Gastrocnemius medialis (tissue), 4 donors: Measurements from ENCODE around the gene PDCD2L. TPM values are rescaled to one million over a fixed set of nuclear protein-coding genes. Genes with fewer than 3 reads are reported as not detected.

Source experiments
- ATAC-seq, 2 donors: fragments of 150-250 bp; one replicate each; pipeline ENCODE4 v1.9.1; 2016
- DNase-seq, 2 donors: peaks; one replicate each; pipeline ENCODE4 v3.0.0-alpha.2; 2019
- H3K27ac ChIP-seq, 4 donors: fragments of 200-600 bp; sonication (generic); 1 replicate in 1 of 4; 2 replicates in 3 of 4; pipeline ENCODE4 v1.5.1; 2016 to 2018; ENCODE audit warnings: mild to moderate bottlenecking in 2 of 4, moderate library complexity in 1 of 4
- H3K27me3 ChIP-seq, 3 donors: fragments of 200-600 bp; sonication (generic) in 2 of 3; 1 replicate in 1 of 3; 2 replicates in 2 of 3; pipeline versions ENCODE4 v1.5.1 to v1.6.0; 2016 to 2019; ENCODE audit warnings: mild to moderate bottlenecking in 1 of 3, moderate library complexity in 1 of 3
- H3K36me3 ChIP-seq, 2 donors: fragments of 200-600 bp; sonication (generic) in 1 of 2; one replicate each; pipeline ENCODE4 v1.5.1; 2017 to 2018
- H3K4me1 ChIP-seq, 2 donors: fragments of 200-600 bp; sonication (generic) in 1 of 2; one replicate each; pipeline ENCODE4 v1.5.1; 2016 to 2017; ENCODE audit warnings: mild to moderate bottlenecking in 2 of 2
- H3K4me3 ChIP-seq, 4 donors: fragments of 200-600 bp; sonication (generic) in 3 of 4; 1 replicate in 1 of 4; 2 replicates in 3 of 4; pipeline ENCODE4 v1.5.1; 2016 to 2019; ENCODE audit warnings: mild to moderate bottlenecking in 2 of 4
- H3K9me3 ChIP-seq, 3 donors: fragments of 200-600 bp; sonication (generic) in 2 of 3; 1 replicate in 1 of 3; 2 replicates in 2 of 3; pipeline ENCODE4 v1.5.1; 2016 to 2019
- CTCF ChIP-seq, 5 experiments: fragments of 450-650 bp in 3 of 5; fragments of 200-600 bp in 2 of 5; sonication (generic) in 2 of 5; IDR thresholded peaks in 4 of 5; conservative IDR thresholded peaks in 1 of 5; 1 replicate in 4 of 5; 2 replicates in 1 of 5; pipeline ENCODE4 v1.5.1; 2016 to 2019; ENCODE audit warnings: antibody characterized with exemption in 5 of 5, mild to moderate bottlenecking in 3 of 5, moderate library complexity in 3 of 5
- POLR2A ChIP-seq, 2 donors: fragments of 450-650 bp; IDR thresholded peaks; one replicate each; pipeline ENCODE4 v1.6.1; 2017; ENCODE audit warnings: antibody characterized with exemption in 2 of 2, mild to moderate bottlenecking in 2 of 2, moderate library complexity in 2 of 2
- in situ Hi-C, 4 donors: fragments of 200-750 bp; cut with MboI; loops; one replicate each; pipeline versions ENCODE4 v1.15.0 to v1.8.0; 2017; ENCODE audit warnings: low sequenced_read_pairs in 4 of 4
- intact Hi-C: fragments of 100-400 bp; cut with DNase I; formaldehyde crosslinking; loops from one replicate; pipeline ENCODE4 v1.15.1; 2023; ENCODE audit warnings: low total_unique reads
- total RNA-seq, 4 donors: library from RNA; depleted of rRNA; stranded (reverse); fragments of >200 nt; gene quantifications; one replicate each; pipeline versions ENCODE4 v1.1.0 to v1.2.3, GENCODE V29; 2016

PDCD2L gene
- total RNA-seq, 4 donors from 2014 or later, result 18.1 to 49.8 (median 25.1) TPM

GRCh38 chr19:34411216-34411615 lies 7.0 kb downstream of the PDCD2L start:
- intact Hi-C loops, result no loop called here

GRCh38 chr19:34416021-34416545 lies 11.9 kb downstream of the PDCD2L start:
- H3K4me1 ChIP-seq, result no peaks in the 10 kb centered on the region
- H3K4me3 ChIP-seq, result no peak overlapping the region
- intact Hi-C loops (no loop called here), in situ Hi-C loops (no loop called here)
- no peaks in the 10 kb centered on the region for H3K9me3 ChIP-seq
- ATAC-seq (no peak), DNase-seq (no peak)
- H3K27ac ChIP-seq, result no peak overlapping the region
- peaks cover 0 to 38% of the 10 kb centered on the region in 2 donors for H3K36me3 ChIP-seq
- TF ChIP-seq CTCF (IDR thresholded peaks at IDR 0.05 in 4 of 5, conservative IDR thresholded peaks at IDR 0.05 in 1 of 5) (no peak), POLR2A (IDR thresholded peaks at IDR 0.05) (no peak)
- H3K27me3 ChIP-seq, result no peaks in the 10 kb centered on the region

More at GRCh38 chr19:34411216-34411615, 7.0 kb downstream of the PDCD2L start:
- H3K9me3 ChIP-seq, result no peaks in the 10 kb centered on the region
- H3K4me3 ChIP-seq, result no peak overlapping the region
- H3K4me1 ChIP-seq, result no peaks in the 10 kb centered on the region
- DNase-seq (peak in 1 of 2 donors; percentile 1), ATAC-seq (no peak)
- H3K27ac ChIP-seq, result no peak overlapping the region
- no peaks in the 10 kb centered on the region for H3K27me3 ChIP-seq
- H3K36me3 ChIP-seq, result peaks cover 0 to 36% of the 10 kb centered on the region in 2 donors
- no peak for TF ChIP-seq CTCF (IDR thresholded peaks at IDR 0.05 in 4 of 5, conservative IDR thresholded peaks at IDR 0.05 in 1 of 5)
- in situ Hi-C loops, result no loop called here

- Histone ChIP-seq H3K27me3 (no peaks in the 10 kb centered on the region), H3K36me3 (peaks cover 0 to 38% of the 10 kb centered on the region in 2 donors), H3K4me3 (no peak overlapping the region), H3K4me1 (no peaks in the 10 kb centered on the region), H3K9me3 (no peaks in the 10 kb centered on the region), H3K27ac (no peak overlapping the region)
- intact Hi-C loops, result no loop called here
- no peak for ATAC-seq
- in situ Hi-C loops, result no loop called here
- DNase-seq, result no peak
- TF ChIP-seq CTCF (IDR thresholded peaks at IDR 0.05 in 4 of 5, conservative IDR thresholded peaks at IDR 0.05 in 1 of 5) (no peak), POLR2A (IDR thresholded peaks at IDR 0.05) (no peak)
Measured at GRCh38 chr19:34418300-34418699, 14.1 kb downstream of the PDCD2L start.

- DNase-seq (no peak), ATAC-seq (no peak)
- TF ChIP-seq POLR2A (IDR thresholded peaks at IDR 0.05), result no peak
- no peak for TF ChIP-seq CTCF (IDR thresholded peaks at IDR 0.05 in 4 of 5, conservative IDR thresholded peaks at IDR 0.05 in 1 of 5)
- Histone ChIP-seq H3K9me3 (no peaks in the 10 kb centered on the region), H3K4me1 (peaks cover 23 to 24% of the 10 kb centered on the region in 2 donors), H3K36me3 (no peaks in the 10 kb centered on the region), H3K27ac (no peak overlapping the region), H3K4me3 (no peak overlapping the region), H3K27me3 (no peaks in the 10 kb centered on the region)
- in situ Hi-C loops (no loop called here), intact Hi-C loops (no loop called here)
Measured at GRCh38 chr19:34426096-34426661, 22.0 kb downstream of the PDCD2L start.
